ENCODE data around the gene PSMD3.

DNA sequence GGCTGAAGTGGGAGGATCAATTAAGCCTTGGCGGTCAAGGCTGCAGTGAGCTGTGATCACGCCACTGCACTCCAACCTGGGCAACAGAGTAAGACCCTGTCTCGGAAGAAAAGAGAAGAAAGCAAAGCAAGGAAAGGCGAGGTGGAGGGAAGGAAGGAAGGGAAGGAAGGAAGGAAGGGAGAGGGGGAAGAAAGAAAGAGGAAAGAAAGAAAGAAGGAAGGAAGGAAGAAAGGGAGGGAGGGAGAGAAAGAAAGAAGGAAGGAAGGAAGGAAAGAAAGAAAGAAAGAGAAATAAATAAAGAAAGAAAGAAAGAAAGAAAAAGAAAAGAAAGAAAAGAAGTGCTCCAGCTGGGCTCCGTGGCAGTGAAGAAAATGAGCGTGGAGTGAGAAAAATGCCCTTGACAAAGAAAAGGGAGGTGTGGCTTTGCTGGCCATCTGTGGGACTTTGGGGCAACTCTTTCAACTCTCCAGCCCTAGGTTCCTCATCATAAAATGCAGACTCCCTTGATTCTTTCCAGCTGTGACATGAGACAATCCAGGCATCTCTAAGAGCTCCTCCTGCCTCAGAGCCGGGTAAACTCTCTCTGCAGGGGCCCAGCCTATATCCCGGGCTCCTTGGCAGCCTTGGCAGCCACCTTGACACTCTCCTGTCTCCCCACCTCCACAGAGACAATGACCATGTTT, 15.4 kb upstream of the PSMD3 start:
- TF ChIP-seq POLR2AphosphoS5 (IDR thresholded peaks at IDR 0.05; ENCODE audit: borderline replicate concordance, low read depth, low read length) = no peak
- no peak for TF ChIP-seq EZH2 (IDR thresholded peaks at IDR 0.05)

All from SK-N-MC (cell line).